ENCODE measurements around the gene XPNPEP2.

Gene XPNPEP2

GRCh38 chrX:129804806-129805205, 66.0 kb downstream of the XPNPEP2 start:
- DNase-seq = no peak

- DNase-seq = no peak
These were observed 69.5 kb downstream of the XPNPEP2 start for GRCh38 chrX:129808158-129808828.

DNA sequence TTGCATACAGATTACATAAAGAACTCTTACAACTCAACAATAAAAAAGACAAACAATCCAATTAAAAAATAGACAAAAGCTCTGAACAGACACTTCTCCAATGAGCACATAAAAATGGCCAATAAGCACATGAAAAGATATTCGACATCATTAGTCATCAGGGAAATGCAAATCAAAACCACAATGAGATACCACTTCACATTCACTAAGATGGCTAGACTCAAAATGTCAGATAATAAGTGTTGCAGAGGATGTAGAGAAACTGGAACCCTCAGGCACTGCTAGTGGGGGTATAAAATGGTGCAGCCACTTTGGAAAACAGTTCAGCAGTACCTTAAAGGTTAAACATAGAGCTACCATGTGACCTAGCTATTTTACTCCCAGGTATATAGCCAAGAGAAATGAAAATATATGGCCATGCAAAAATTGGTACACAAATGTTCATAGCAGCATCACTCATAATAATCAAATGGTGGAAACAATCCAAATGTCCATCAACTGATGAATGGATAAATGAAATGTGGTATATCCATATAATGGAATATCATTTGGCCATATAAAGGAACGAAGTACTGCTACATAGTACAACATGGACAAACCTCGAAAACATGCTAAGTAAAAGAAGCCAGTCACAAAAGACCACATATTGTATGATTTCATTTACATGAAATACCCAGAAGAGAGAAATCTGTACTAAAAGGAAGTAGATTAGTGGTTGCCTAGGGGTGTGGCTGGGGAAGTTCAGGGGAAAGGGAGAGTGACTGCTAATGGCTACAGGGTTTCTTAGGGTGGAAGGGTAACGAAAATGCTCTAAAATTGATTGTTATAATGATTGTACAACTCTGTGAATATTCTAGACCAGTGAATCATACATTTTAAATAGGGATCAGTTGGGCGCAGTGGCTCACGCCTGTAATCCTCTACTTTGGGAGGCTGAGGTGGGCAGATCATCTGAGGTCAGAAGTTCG, 70.3 kb downstream of the XPNPEP2 start:
- DNase-seq = no peak

GRCh38 chrX:129813662-129814368, 75.0 kb downstream of the XPNPEP2 start:
- no peak for DNase-seq

DNA sequence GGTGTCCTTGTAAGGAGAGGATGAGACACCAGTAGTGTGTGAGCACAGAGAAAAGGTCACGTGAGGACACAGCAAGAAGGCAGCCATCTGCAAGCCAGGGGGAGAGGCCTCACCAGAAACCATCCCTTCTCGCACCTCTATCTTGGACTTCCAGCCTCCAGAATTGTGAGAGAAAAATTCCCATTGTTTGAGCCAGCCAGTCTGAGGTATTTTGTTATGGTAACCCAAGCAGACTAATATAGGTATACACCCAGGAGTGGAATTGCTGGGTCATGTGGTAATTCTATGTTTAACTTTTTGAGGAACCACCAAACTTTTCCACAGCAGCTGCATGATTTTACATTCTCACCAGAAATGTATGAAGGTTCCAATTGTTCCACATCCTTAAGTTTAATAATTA, 79.3 kb downstream of the XPNPEP2 start:
- no peak for DNase-seq
